HepG2 (cell line): ENCODE data around the gene LIF. TPM values are rescaled to one million over a fixed set of nuclear protein-coding genes. Genes with fewer than 3 reads are reported as not detected.

Source experiments
- AGO2 ChIP-seq: fragments of 200-400 bp; formaldehyde crosslinking; optimal IDR thresholded peaks from 2 replicates; pipeline ENCODE3; 2017; ENCODE audit warnings: mild to moderate bottlenecking, low read depth, low read length, moderate library complexity
- FOXO1 ChIP-seq: sonication (generic); formaldehyde crosslinking; IDR thresholded peaks from 2 replicates; pipeline ENCODE4 v1.4.0; 2020; ENCODE audit warnings: missing genetic modification reagents
- HES4 ChIP-seq: sonication (generic); formaldehyde crosslinking; IDR thresholded peaks from 2 replicates; pipeline ENCODE4 v1.9.0; 2021; ENCODE audit warnings: mild to moderate bottlenecking, missing genetic modification reagents, borderline replicate concordance
- HMGXB4 ChIP-seq, 2 experiments: sonication (generic) in 1 of 2; formaldehyde crosslinking in 1 of 2; IDR thresholded peaks; 2 replicates each; pipeline versions ENCODE4 v1.4.0 to v1.6.1; 2018 to 2020; ENCODE audit warnings: missing genetic modification reagents in 2 of 2, borderline replicate concordance in 1 of 2, low read depth in 1 of 2, mild to moderate bottlenecking in 1 of 2, missing biosample characterization in 1 of 2
- IRF2 ChIP-seq: IDR thresholded peaks from 2 replicates; pipeline ENCODE4 v1.6.1; 2018; ENCODE audit warnings: missing genetic modification reagents, missing compliant biosample characterization
- KDM3A ChIP-seq: IDR thresholded peaks from 2 replicates; pipeline ENCODE4 v1.6.1; 2018; ENCODE audit warnings: low read depth, missing compliant biosample characterization
- KLF6 ChIP-seq: IDR thresholded peaks from 2 replicates; pipeline ENCODE4 v1.8.0; 2016; ENCODE audit warnings: missing biosample characterization, missing genetic modification reagents
- PCBP2 ChIP-seq: fragments of 200-400 bp; formaldehyde crosslinking; optimal IDR thresholded peaks from 2 replicates; pipeline ENCODE3; 2018; ENCODE audit warnings: low read length, low read depth; ENCODE audit not compliant: poor library complexity, severe bottlenecking
- RBM39 ChIP-seq: fragments of 200-400 bp; formaldehyde crosslinking; IDR thresholded peaks from one replicate; pipeline ENCODE4 v1.6.1; 2018; ENCODE audit warnings: antibody characterized with exemption, mild to moderate bottlenecking, low read depth, low read length; ENCODE audit not compliant: poor library complexity, severe bottlenecking
- RXRA ChIP-seq: sonication (generic); formaldehyde crosslinking; IDR thresholded peaks from 2 replicates; pipeline ENCODE4 v1.5.1; 2020; ENCODE audit warnings: missing genetic modification reagents
- ZFP90 ChIP-seq: sonication (generic); formaldehyde crosslinking; IDR thresholded peaks from 2 replicates; pipeline ENCODE4 v1.8.0; 2022; ENCODE audit warnings: missing genetic modification reagents, mild to moderate bottlenecking, inconsistent platforms, borderline replicate concordance
- ZNF253 ChIP-seq: sonication (generic); formaldehyde crosslinking; IDR thresholded peaks from 2 replicates; pipeline ENCODE4 v1.8.0; 2022; ENCODE audit warnings: mild to moderate bottlenecking, missing genetic modification reagents, borderline replicate concordance
- polyA plus RNA-seq, 8 experiments: library from polyadenylated mRNA; depleted of rRNA in 3 of 8; stranded (reverse) in 7 of 8; unstranded in 1 of 8; fragments of >200 nt; fragmentation: Illumina TruSeq in 4 of 8; extraction: Trizol in 4 of 8; gene quantifications; 2 replicates each; pipeline versions ENCODE4 v1.2.1 to v1.2.3, GENCODE V29; 2011 to 2016; ENCODE audit warnings: low read depth in 4 of 8, missing spikeins in 1 of 8, mixed read lengths in 1 of 8; ENCODE audit not compliant: insufficient read depth in 1 of 8
- total RNA-seq, 5 experiments: library from RNA; depleted of rRNA; stranded (reverse); fragments of >200 nt; fragmentation: Illumina TruSeq; extraction: Trizol; gene quantifications; 2 replicates each; pipeline ENCODE4 v1.2.3, GENCODE V29; 2016; ENCODE audit warnings: low read depth in 1 of 5
- TF ChIP-seq, protein P1 (sequence below): sonication (generic); formaldehyde crosslinking; conservative IDR thresholded peaks from 2 replicates; pipeline ENCODE4 v1.8.0; 2022; ENCODE audit warnings: mild to moderate bottlenecking, moderate library complexity, missing genetic modification reagents
- TF ChIP-seq, protein P2 (sequence below): sonication (generic); formaldehyde crosslinking; IDR thresholded peaks from 2 replicates; pipeline ENCODE4 v1.5.0; 2020; ENCODE audit warnings: missing genetic modification reagents

Gene LIF
- total and polyA plus RNA-seq, 2 of the 13 experiments (the other 11 are each of a cell fraction or from before 2014, with no cell fraction given) = 3.6 to 8.5 TPM

GRCh38 chr22:30245985-30246813 lies at the start of gene LIF (continued):
- TF ChIP-seq, protein P1, sequence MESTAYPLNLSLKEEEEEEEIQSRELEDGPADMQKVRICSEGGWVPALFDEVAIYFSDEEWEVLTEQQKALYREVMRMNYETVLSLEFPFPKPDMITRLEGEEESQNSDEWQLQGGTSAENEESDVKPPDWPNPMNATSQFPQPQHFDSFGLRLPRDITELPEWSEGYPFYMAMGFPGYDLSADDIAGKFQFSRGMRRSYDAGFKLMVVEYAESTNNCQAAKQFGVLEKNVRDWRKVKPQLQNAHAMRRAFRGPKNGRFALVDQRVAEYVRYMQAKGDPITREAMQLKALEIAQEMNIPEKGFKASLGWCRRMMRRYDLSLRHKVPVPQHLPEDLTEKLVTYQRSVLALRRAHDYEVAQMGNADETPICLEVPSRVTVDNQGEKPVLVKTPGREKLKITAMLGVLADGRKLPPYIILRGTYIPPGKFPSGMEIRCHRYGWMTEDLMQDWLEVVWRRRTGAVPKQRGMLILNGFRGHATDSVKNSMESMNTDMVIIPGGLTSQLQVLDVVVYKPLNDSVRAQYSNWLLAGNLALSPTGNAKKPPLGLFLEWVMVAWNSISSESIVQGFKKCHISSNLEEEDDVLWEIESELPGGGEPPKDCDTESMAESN (CRISPR knock-in tag) = no peak
- TF ChIP-seq RXRA (CRISPR knock-in tag) (0 out of 2 replicates have a peak, but pooled peaks have one; percentile 9), KDM3A (CRISPR knock-in tag) (0 out of 2 replicates have a peak, but pooled peaks have one; percentile 23), HES4 (no peak), AGO2 (peak; percentile 74), KLF6 (CRISPR knock-in tag) (0 out of 2 replicates have a peak, but pooled peaks have one; percentile 29), IRF2 (CRISPR knock-in tag) (0 out of 2 replicates have a peak, but pooled peaks have one; percentile 7), HMGXB4 (CRISPR knock-in tag; IDR thresholded peaks at IDR 0.05; ENCODE audit: borderline replicate concordance in 1 of 2, low read depth in 1 of 2) (peak in 1 of 2 experiments; percentile 55; a peak in 2 of 4 replicates), FOXO1 (CRISPR knock-in tag) (0 out of 2 replicates have a peak, but pooled peaks have one; percentile 9), ZNF253 (0 out of 2 replicates have a peak, but pooled peaks have one; percentile 26), ZFP90 (0 out of 2 replicates have a peak, but pooled peaks have one; percentile 22), RBM39 (peak; percentile 48), PCBP2 (peak; percentile 5)
- TF ChIP-seq, protein P2, sequence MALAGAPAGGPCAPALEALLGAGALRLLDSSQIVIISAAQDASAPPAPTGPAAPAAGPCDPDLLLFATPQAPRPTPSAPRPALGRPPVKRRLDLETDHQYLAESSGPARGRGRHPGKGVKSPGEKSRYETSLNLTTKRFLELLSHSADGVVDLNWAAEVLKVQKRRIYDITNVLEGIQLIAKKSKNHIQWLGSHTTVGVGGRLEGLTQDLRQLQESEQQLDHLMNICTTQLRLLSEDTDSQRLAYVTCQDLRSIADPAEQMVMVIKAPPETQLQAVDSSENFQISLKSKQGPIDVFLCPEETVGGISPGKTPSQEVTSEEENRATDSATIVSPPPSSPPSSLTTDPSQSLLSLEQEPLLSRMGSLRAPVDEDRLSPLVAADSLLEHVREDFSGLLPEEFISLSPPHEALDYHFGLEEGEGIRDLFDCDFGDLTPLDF = no peak
